ENCODE data around the gene NFIB. TPM values are rescaled to one million over a fixed set of nuclear protein-coding genes. Genes with fewer than 3 reads are reported as not detected.

NFIB gene
- total RNA-seq, 2 donors from 2014 or later = 5.3 to 14.1 TPM

GRCh38 chr9:14156046-14156445 is 157.9 kb downstream of the NFIB start:
- H3K27ac ChIP-seq (ENCODE audit: low read depth, low read length) = no peak overlapping the region
- H3K27me3 ChIP-seq (ENCODE audit: control insufficient read depth, insufficient read depth, low read length, poor library complexity, severe bottlenecking) = peaks cover 49% of the 10 kb centered on the region
- no peak overlapping the region for H3K4me3 Mint-ChIP-seq
- peaks cover 5% of the 10 kb centered on the region for H3K4me1 ChIP-seq (ENCODE audit: control insufficient read depth, insufficient read depth, low read length)
- H3K9me3 ChIP-seq (ENCODE audit: control insufficient read depth, low read length) = no peaks in the 10 kb centered on the region
- H3K36me3 ChIP-seq (ENCODE audit: control insufficient read depth, insufficient read depth, low read length) = no peaks in the 10 kb centered on the region
- H3K9me3 Mint-ChIP-seq = no peaks in the 10 kb centered on the region
- H3K4me1 Mint-ChIP-seq = peaks cover 42% of the 10 kb centered on the region
- no peak for TF ChIP-seq CTCF (conservative IDR thresholded peaks at IDR 0.05)
- H3K4me3 ChIP-seq (ENCODE audit: low read length) = no peak overlapping the region
- H3K27me3 Mint-ChIP-seq (ENCODE audit: insufficient read depth) = peaks cover 13% of the 10 kb centered on the region
- H3K9ac ChIP-seq (ENCODE audit: extremely low read depth, low read length, poor library complexity, severe bottlenecking) = no peak overlapping the region
- 91 to 92% methylated on average over 6 of the region's 6 CpGs for WGBS, 2 experiments (ENCODE audit: insufficient coverage in 1 of 2, insufficient read length in 1 of 2)
- no peak for DNase-seq
- no peaks in the 10 kb centered on the region for H3K36me3 Mint-ChIP-seq (ENCODE audit: low read depth)
- H3K27ac Mint-ChIP-seq = no peak overlapping the region

- Mint-ChIP-seq H3K4me3 (no peak overlapping the region), H3K27ac (no peak overlapping the region), H3K36me3 (ENCODE audit: low read depth) (no peaks in the 10 kb centered on the region), H3K9me3 (no peaks in the 10 kb centered on the region), H3K4me1 (peaks cover 42% of the 10 kb centered on the region), H3K27me3 (ENCODE audit: insufficient read depth) (peaks cover 14% of the 10 kb centered on the region)
- no peak overlapping the region for H3K27ac ChIP-seq (ENCODE audit: low read depth, low read length)
- 73% methylated on average over 1 of the region's 1 CpG; no CpG with 5 or more reads in 1 of the 2 experiments for WGBS, 2 experiments (ENCODE audit: insufficient coverage in 1 of 2, insufficient read length in 1 of 2)
- no peak for DNase-seq
- H3K4me3 ChIP-seq (ENCODE audit: low read length) = no peak overlapping the region
- no peak for TF ChIP-seq CTCF (conservative IDR thresholded peaks at IDR 0.05)
- H3K36me3 ChIP-seq (ENCODE audit: control insufficient read depth, insufficient read depth, low read length) = no peaks in the 10 kb centered on the region
- no peaks in the 10 kb centered on the region for H3K9me3 ChIP-seq (ENCODE audit: control insufficient read depth, low read length)
- H3K4me1 ChIP-seq (ENCODE audit: control insufficient read depth, insufficient read depth, low read length) = peaks cover 5% of the 10 kb centered on the region
- H3K27me3 ChIP-seq (ENCODE audit: control insufficient read depth, insufficient read depth, low read length, poor library complexity, severe bottlenecking) = peaks cover 56% of the 10 kb centered on the region
- no peak overlapping the region for H3K9ac ChIP-seq (ENCODE audit: extremely low read depth, low read length, poor library complexity, severe bottlenecking)
Measured at GRCh38 chr9:14155237-14155636, 158.7 kb downstream of the NFIB start.

GRCh38 chr9:14153310-14153720 is 160.6 kb downstream of the NFIB start:
- H3K27ac Mint-ChIP-seq = no peak overlapping the region
- H3K4me1 Mint-ChIP-seq = peaks cover 37% of the 10 kb centered on the region
- Histone ChIP-seq H3K36me3 (ENCODE audit: control insufficient read depth, insufficient read depth, low read length) (no peaks in the 10 kb centered on the region), H3K4me3 (ENCODE audit: low read length) (no peak overlapping the region), H3K27me3 (ENCODE audit: control insufficient read depth, insufficient read depth, low read length, poor library complexity, severe bottlenecking) (peaks cover 61% of the 10 kb centered on the region), H3K9ac (ENCODE audit: extremely low read depth, low read length, poor library complexity, severe bottlenecking) (no peak overlapping the region), H3K27ac (ENCODE audit: low read depth, low read length) (no peak overlapping the region), H3K4me1 (ENCODE audit: control insufficient read depth, insufficient read depth, low read length) (peaks cover 3% of the 10 kb centered on the region), H3K9me3 (ENCODE audit: control insufficient read depth, low read length) (no peaks in the 10 kb centered on the region)
- no peak overlapping the region for H3K4me3 Mint-ChIP-seq
- DNase-seq = no peak
- peaks cover 14% of the 10 kb centered on the region for H3K27me3 Mint-ChIP-seq (ENCODE audit: insufficient read depth)
- no peak for TF ChIP-seq CTCF (conservative IDR thresholded peaks at IDR 0.05)
- WGBS, 2 experiments (ENCODE audit: insufficient coverage in 1 of 2, insufficient read length in 1 of 2) = 44 to 65% methylated on average over 3 of the region's 3 CpGs
- H3K9me3 Mint-ChIP-seq = no peaks in the 10 kb centered on the region
- H3K36me3 Mint-ChIP-seq (ENCODE audit: low read depth) = no peaks in the 10 kb centered on the region

Data from endodermal cell (in vitro differentiated cells).